DMS153 treated with DMSO at 0.1 percent for 48 hours (cell line): ENCODE measurements around the gene ABHD14A.

ENCODE experiments used
- DNase-seq: peaks from one replicate; lab custom pipeline; 2025; ENCODE audit not compliant: unreplicated experiment; lab: John Stamatoyannopoulos, UW

Gene ABHD14A

DNA sequence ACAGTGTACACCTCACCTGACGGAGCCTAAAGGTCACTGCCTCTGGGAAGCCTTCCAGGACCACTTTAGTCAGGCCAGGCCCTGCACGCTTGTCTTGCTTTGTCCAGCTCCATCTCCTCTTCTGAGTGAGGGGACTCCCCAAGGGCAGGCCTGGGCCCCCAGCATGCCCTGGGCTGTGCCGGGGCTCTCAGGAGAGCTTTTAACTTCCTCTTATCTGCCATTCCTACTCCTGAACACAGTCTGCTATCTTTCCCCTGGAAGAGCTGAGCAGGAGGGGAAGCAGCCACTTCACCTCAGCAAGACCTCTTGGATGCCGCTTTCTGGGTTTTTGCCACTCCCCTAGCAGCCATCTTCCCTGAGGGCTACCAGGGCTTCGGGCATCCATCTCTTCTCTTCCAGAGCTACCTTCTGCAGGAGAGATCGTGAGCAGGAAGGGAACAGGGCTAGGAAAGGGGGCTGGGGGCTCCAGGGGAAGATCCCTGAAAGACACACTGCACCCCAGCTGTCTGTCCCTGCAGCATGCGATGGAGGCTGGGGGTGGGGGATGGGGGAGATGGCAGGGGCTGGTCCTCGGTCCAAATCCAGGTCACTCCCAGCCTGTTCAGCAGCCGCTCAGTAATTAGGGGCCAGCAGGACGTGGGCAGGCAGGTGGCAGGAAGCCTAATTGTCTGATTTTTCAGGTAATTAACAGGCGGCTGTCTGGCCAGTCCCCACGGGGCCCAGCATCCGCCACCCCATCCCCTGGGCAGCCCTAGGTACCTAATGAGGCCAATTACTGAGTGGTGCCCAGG lies 40.8 kb downstream of the ABHD14A start:
- no peak for DNase-seq

GRCh38 chr3:52017586-52017985 lies 42.7 kb downstream of the ABHD14A start:
- DNase-seq: no peak

GRCh38 chr3:52018319-52019000 lies 43.6 kb downstream of the ABHD14A start:
- DNase-seq: no peak

- no peak for DNase-seq
These were observed 44.7 kb downstream of the ABHD14A start for GRCh38 chr3:52019352-52020080.

- no peak for DNase-seq
These were observed 45.9 kb downstream of the ABHD14A start for GRCh38 chr3:52020796-52021195.

GRCh38 chr3:52021489-52022268 lies 46.8 kb downstream of the ABHD14A start:
- DNase-seq: no peak

GRCh38 chr3:52022323-52023100 lies 47.6 kb downstream of the ABHD14A start:
- DNase-seq: no peak

DNA sequence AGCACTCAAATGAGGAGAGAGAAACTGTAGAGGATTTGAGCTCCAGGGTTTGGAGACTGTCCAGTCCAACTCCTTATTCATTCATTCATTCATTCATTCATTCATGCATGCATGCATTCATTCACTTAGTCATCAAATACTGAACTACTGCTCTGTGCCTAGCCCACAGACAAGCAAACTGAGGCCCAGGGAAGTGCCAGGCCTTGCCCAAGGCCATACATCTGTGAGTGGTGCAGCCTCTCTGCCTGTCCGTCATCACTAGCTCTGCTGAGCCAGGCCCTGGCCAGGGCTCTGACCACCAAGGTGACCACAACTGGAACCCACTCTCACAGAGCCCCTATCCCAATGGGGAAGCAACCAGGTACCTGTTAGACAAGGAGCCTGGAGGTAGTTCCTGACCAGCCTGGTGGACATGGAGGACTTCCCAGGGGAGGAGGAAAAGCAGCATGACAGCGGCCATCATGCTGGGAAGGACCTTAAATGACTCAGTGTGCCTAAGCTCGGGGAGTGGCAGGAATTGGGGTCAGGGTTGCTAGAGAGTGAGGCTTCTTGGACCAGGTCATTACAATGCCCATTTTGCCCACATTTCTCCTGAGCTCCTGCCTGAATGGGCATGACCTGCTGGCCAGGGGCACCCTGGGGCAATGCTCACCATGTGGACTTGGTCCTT lies 48.4 kb downstream of the ABHD14A start:
- DNase-seq: no peak

DNA sequence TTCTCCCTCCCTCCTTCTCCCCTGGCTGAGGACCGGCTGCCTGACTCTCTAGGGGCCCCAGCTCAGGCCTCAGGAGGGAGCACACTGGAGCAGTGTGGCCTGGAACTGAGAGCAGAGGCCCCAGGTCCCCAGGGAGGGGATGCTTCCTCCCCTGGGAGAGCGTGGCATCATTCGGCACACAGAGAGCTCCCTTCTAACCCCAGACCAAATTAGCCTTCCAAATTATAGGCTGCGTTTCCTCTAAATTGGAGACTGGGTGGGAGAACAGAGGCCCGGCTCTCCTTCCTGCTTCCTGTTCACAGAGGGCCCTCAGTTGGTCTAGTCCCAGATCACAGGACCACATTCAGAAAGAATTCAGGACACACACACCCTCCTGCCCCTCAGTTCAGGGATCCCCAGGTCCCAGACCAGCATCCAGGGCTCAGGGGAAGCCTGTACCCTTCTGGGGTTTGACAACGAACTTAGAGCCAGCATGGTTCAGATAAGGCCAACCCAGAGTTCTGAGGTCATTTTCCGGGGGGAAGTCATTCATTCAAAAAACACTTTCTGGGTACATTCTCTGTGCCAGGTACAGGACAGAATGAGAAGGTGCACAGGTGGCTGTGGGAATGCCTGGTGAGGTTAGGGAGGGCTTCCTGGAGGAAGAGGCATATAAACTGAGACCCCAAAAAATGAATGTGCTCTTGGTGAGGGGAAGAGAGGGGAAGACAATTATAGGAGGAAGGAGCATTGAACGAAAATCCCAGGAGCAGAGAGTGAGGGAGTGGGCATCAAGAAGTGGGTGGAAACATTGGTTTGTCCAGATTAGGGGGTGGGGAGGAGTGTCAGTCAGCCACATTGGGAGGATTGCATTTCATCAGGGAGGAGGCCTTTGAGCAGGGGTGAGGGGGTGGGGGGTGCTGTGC lies 49.2 kb downstream of the ABHD14A start:
- DNase-seq: no peak

GRCh38 chr3:52024765-52025452 lies 50.0 kb downstream of the ABHD14A start:
- DNase-seq: no peak

- no peak for DNase-seq
These were observed 50.6 kb downstream of the ABHD14A start for GRCh38 chr3:52025453-52025852.

DNA sequence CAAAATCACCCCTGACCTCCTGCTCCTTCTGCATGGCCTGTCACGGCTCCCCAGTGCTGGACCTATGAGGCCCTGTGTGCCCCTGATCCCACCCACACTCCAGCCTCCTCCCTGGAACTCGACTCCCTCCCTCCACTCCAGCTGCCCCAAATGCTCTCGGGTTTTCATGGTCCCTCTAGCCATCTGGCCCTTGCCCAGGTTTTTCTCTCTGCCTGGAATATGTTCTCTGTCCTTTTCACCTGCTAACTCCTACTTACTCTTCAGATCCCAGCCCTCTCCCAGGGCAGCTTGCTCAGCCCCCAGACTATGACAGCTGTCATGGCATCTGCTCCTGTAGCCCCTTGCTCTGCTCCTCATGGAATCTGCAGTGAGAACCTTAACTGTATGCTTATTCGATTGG lies 51.2 kb downstream of the ABHD14A start:
- no peak for DNase-seq

- no peak for DNase-seq
These were observed 53.7 kb downstream of the ABHD14A start for GRCh38 chr3:52028572-52028971.

DNA sequence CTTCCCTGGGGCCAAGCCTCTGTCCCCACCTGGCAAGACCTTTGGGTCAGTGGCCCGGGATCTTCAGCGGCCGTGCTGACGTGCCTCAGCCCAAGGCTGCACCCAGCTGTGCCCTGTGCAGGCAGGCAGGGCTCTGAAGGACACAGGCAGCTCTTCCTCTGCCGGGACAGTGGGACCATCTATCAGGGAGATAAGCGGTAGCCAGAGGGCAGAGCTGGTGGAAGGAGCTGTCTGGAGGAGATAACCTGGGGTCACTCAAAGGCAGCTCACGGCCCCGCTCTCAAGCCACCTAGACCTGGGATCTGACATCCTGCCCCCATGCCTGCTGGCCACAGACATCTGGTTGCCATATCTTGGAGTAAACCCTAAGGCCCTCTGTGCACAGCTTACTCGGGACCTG lies 54.2 kb downstream of the ABHD14A start:
- no peak for DNase-seq

DNA sequence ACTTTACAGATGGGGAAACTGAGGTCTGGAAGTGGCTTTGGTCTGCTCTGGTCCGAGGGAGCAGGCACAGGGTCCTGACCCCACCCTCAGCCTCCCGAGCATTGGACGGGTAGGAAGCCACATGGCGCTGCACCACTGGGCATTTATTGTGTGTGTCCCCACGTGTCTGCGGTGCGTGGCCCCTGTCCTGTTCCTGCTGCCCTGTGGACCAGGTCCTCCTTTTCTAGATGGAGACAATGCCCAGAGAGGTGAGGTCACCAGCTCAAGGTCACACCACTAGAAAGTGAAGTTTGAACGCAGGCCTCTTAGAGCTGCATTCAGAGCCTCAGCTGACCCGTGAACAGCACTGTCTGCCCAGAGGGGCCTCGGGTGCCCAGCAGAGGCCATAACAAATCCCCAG lies 54.7 kb downstream of the ABHD14A start:
- no peak for DNase-seq
